Measurements from ENCODE around the gene PTPN1. TPM values are rescaled to one million over a fixed set of nuclear protein-coding genes. Genes with fewer than 3 reads are reported as not detected.

Gene PTPN1
- total and polyA plus RNA-seq, 2 of the 13 experiments (the other 11 are each of a cell fraction or from before 2014, with no cell fraction given) = 17.7 to 37.2 TPM

DNA sequence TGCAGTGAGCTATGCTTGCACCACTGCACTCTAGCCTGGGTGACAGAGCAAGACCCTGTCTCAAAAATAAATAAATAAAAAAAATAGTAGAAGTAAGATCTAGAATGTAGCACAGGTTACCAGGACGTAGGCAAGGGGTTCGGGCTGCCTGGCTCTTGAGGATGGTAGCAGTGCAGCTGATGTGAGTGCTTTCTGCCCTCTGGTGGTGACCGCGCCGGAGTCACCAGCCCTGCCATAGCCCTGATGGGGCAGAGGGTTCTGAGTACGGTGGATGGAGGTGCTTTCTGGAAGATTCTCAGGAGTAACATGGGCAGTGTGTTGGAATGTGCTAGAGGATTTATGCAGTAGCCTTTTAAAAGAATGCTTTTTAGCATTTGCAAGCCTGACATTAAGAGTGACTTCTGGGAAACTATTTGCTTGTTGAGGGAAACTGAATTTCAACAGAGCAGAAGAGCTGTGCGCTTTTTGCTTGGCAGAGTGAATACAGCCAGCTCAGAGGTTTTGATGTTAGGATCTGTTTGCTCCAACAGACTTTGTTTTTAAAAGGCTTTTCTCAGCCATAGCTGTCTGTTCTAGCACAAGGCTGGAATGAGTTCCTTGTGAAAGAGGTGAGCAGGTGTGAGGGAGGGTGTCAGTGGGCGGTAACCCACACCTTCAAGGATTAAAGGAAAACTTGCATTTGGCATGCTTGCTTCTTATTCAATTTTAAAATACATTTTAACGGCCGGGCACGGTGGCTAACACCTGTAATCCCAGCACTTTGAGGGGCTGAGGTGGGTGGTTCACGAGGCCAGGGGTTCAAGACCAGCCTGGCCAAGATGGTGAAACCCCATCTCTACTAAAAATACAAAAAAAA lies 65.9 kb downstream of the PTPN1 start (continued):
- TF ChIP-seq AHDC1 (CRISPR knock-in tag; IDR thresholded peaks at IDR 0.05; ENCODE audit: borderline replicate concordance) (0 out of 2 replicates have a peak, but pooled peaks have one; percentile 21), SP5 (CRISPR knock-in tag; IDR thresholded peaks at IDR 0.05; ENCODE audit: borderline replicate concordance, low read depth) (no peak), SP1 (IDR thresholded peaks at IDR 0.05) (no peak), SP1 (CRISPR knock-in tag; IDR thresholded peaks at IDR 0.05) (no peak), KDM2A (CRISPR knock-in tag; IDR thresholded peaks at IDR 0.05; ENCODE audit: borderline replicate concordance, low read depth) (peak; percentile 48; the same call in 1 of the 2 replicates), ZBTB38 (CRISPR knock-in tag; IDR thresholded peaks at IDR 0.05) (peak; percentile 73; the same call in 1 of the 2 replicates), MAZ (IDR thresholded peaks at IDR 0.05; ENCODE audit: borderline replicate concordance, low read depth, low read length) (0 out of 2 replicates have a peak, but pooled peaks have one; percentile 28), MAZ (CRISPR knock-in tag; IDR thresholded peaks at IDR 0.05; ENCODE audit: low read depth) (no peak), GATAD2A (CRISPR knock-in tag; IDR thresholded peaks at IDR 0.05) (peak; percentile 53; the same call in 1 of the 2 replicates), SALL1 (CRISPR knock-in tag; IDR thresholded peaks at IDR 0.05) (no peak)
- TF ChIP-seq, protein P1, sequence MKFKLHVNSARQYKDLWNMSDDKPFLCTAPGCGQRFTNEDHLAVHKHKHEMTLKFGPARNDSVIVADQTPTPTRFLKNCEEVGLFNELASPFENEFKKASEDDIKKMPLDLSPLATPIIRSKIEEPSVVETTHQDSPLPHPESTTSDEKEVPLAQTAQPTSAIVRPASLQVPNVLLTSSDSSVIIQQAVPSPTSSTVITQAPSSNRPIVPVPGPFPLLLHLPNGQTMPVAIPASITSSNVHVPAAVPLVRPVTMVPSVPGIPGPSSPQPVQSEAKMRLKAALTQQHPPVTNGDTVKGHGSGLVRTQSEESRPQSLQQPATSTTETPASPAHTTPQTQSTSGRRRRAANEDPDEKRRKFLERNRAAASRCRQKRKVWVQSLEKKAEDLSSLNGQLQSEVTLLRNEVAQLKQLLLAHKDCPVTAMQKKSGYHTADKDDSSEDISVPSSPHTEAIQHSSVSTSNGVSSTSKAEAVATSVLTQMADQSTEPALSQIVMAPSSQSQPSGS (CRISPR knock-in tag; IDR thresholded peaks at IDR 0.05) = peak; percentile 47; the same call in 1 of the 2 replicates
- TF ChIP-seq, protein P2, sequence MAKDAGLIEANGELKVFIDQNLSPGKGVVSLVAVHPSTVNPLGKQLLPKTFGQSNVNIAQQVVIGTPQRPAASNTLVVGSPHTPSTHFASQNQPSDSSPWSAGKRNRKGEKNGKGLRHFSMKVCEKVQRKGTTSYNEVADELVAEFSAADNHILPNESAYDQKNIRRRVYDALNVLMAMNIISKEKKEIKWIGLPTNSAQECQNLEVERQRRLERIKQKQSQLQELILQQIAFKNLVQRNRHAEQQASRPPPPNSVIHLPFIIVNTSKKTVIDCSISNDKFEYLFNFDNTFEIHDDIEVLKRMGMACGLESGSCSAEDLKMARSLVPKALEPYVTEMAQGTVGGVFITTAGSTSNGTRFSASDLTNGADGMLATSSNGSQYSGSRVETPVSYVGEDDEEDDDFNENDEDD (CRISPR knock-in tag; IDR thresholded peaks at IDR 0.05; ENCODE audit: borderline replicate concordance) = no peak
- TF ChIP-seq, protein P3, sequence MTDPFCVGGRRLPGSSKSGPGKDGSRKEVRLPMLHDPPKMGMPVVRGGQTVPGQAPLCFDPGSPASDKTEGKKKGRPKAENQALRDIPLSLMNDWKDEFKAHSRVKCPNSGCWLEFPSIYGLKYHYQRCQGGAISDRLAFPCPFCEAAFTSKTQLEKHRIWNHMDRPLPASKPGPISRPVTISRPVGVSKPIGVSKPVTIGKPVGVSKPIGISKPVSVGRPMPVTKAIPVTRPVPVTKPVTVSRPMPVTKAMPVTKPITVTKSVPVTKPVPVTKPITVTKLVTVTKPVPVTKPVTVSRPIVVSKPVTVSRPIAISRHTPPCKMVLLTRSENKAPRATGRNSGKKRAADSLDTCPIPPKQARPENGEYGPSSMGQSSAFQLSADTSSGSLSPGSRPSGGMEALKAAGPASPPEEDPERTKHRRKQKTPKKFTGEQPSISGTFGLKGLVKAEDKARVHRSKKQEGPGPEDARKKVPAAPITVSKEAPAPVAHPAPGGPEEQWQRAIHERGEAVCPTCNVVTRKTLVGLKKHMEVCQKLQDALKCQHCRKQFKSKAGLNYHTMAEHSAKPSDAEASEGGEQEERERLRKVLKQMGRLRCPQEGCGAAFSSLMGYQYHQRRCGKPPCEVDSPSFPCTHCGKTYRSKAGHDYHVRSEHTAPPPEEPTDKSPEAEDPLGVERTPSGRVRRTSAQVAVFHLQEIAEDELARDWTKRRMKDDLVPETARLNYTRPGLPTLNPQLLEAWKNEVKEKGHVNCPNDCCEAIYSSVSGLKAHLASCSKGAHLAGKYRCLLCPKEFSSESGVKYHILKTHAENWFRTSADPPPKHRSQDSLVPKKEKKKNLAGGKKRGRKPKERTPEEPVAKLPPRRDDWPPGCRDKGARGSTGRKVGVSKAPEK (CRISPR knock-in tag; IDR thresholded peaks at IDR 0.05; ENCODE audit: borderline replicate concordance) = no peak
- TF ChIP-seq, protein P4, sequence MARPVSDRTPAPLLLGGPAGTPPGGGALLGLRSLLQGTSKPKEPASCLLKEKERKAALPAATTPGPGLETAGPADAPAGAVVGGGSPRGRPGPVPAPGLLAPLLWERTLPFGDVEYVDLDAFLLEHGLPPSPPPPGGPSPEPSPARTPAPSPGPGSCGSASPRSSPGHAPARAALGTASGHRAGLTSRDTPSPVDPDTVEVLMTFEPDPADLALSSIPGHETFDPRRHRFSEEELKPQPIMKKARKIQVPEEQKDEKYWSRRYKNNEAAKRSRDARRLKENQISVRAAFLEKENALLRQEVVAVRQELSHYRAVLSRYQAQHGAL (CRISPR knock-in tag; IDR thresholded peaks at IDR 0.05; ENCODE audit: not compliant biosample characterization) = no peak
